Glutamatergic neuron (in vitro differentiated cells): ENCODE results near the gene TREM2. TPM values are rescaled to one million over a fixed set of nuclear protein-coding genes. Genes with fewer than 3 reads are reported as not detected.

ENCODE experiments used
- DNase-seq: peaks from one replicate; pipeline ENCODE4 v3.0.0; 2022
- H3K27ac Mint-ChIP-seq: one replicate; pipeline ENCODE4 v1.8.0; 2020; ENCODE audit warnings: mild to moderate bottlenecking, mixed read lengths, inconsistent platforms; ENCODE audit not compliant: unreplicated experiment
- H3K27me3 Mint-ChIP-seq: one replicate; pipeline ENCODE4 v1.8.0; 2020; ENCODE audit warnings: mild to moderate bottlenecking, moderate library complexity, mixed read lengths, inconsistent platforms; ENCODE audit not compliant: unreplicated experiment
- H3K36me3 Mint-ChIP-seq: one replicate; pipeline ENCODE4 v1.8.0; 2020; ENCODE audit warnings: mild to moderate bottlenecking, mixed read lengths, inconsistent platforms; ENCODE audit not compliant: unreplicated experiment
- H3K4me1 Mint-ChIP-seq: one replicate; pipeline ENCODE4 v1.8.0; 2020; ENCODE audit warnings: mild to moderate bottlenecking, low read depth, mixed read lengths, inconsistent platforms; ENCODE audit not compliant: unreplicated experiment
- H3K4me3 Mint-ChIP-seq: one replicate; pipeline ENCODE4 v1.8.0; 2020; ENCODE audit warnings: mild to moderate bottlenecking, mixed read lengths, inconsistent platforms; ENCODE audit not compliant: unreplicated experiment
- H3K9me3 Mint-ChIP-seq: one replicate; pipeline ENCODE4 v1.8.0; 2020; ENCODE audit warnings: mild to moderate bottlenecking, moderate library complexity, mixed read lengths, inconsistent platforms; ENCODE audit not compliant: unreplicated experiment
- CTCF ChIP-seq: fragments of 200-600 bp; sonication (generic); IDR thresholded peaks from one replicate; pipeline ENCODE4 v1.5.0; 2021; ENCODE audit not compliant: partially characterized antibody, unreplicated experiment
- long read RNA-seq: library from polyadenylated mRNA; unstranded; transcript quantifications from one replicate; pipeline ENCODE4 v2.0.0, GENCODE V29; 2020; ENCODE audit not compliant: unreplicated experiment
- total RNA-seq: library from RNA; stranded (reverse); fragmentation: NEBNext Ultra II Directional; extraction: Animal tissue kit (Norgen Biotek cat#: 25700); gene quantifications from one replicate; pipeline ENCODE4 v1.2.1, GENCODE V29; 2021; ENCODE audit not compliant: unreplicated experiment

The TREM2 gene
- not detected for total RNA-seq
- long read RNA-seq, result 0 reads

DNA sequence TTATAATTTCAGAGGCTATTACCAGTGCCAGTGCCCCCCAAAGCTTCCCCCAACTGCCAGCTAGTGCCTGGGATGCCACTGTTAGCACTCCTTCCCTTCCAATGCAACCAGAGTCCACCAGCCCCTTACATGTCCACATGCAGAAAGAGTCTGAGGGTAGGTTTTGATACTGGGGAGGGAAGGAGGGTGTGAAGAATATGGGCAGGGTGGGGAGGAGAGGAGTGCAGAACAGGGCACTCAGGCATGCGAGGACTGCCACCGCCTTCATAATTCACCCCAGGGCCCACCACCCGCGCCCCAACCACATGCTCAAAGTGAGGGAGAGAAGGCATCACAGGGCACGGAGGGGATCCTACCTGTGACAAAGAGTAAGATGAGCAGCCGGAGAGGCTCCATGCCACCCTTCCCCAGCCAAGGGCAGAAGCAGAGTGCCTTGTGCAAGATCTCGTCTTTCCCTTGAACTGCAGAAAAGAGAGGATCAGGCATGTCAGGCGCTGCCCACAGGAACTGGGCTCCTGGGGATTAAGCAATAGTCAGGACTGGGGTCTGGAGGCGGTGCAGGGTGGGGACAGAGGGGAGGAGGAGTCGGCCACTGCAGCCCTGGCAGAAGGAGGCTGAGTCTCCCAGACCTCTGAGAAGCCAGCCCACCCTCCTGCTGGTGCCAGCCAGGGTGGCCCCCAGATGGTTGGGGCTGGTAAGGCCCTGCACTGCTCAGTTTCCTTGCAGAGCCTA, at the start of gene TREM2:
Gene TREM2, minus strand, starts transcription at position 430 of the 732 bp plus-strand sequence. Its CDS starts 34 bp downstream, at position 396.
- Mint-ChIP-seq H3K9me3 (peaks cover 3% of the 10 kb centered on the region), H3K27ac (no peak within 1 kb of the TSS), H3K4me1 (no peaks in the 10 kb centered on the region), H3K27me3 (peaks cover 4% of the 10 kb centered on the region), H3K36me3 (no peaks in the 10 kb centered on the region), H3K4me3 (no peak within 1 kb of the TSS)
- no peak for TF ChIP-seq CTCF
- DNase-seq, result no peak

GRCh38 chr6:41209547-41210320, 46.8 kb upstream of the TREM2 start:
- no peaks in the 10 kb centered on the region for H3K4me1 Mint-ChIP-seq
- H3K4me3 Mint-ChIP-seq, result no peak overlapping the region
- H3K27me3 Mint-ChIP-seq, result no peaks in the 10 kb centered on the region
- H3K9me3 Mint-ChIP-seq, result peaks cover 4% of the 10 kb centered on the region
- no peak for TF ChIP-seq CTCF
- H3K27ac Mint-ChIP-seq, result no peak overlapping the region
- peaks cover 13% of the 10 kb centered on the region for H3K36me3 Mint-ChIP-seq
- no peak for DNase-seq

DNA sequence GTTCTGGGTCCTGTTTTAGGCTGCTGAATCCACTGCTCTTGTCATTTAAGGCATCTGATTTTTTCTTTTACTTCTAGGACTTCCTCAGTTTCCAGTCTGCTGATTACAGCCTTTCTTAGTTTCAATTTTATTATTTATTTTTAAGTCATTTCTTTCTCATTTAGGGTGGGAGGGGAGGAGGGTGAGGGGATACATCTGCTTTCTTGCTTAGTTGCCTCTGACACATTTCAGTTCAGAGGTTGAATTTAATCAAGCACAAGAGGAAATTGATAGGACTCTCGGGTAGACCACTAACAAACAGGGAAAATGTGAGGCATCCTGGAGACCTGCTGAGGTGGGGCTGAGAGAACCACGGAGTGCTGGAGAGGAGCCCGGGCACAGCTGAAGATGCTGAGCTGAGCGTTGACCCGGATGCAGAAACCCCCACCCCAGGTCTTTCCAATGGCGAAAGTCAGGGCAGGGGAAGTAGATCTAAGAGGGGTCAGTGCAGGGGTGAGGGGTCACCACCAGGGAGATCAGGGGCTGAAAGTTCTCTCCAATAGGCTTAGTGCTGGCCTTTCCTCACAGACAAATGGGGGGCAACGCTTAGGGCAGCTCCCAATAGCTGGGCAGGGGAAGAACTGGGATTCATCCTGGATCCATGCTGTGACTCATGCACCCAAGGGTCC, 45.7 kb upstream of the TREM2 start:
- Mint-ChIP-seq H3K27me3 (no peaks in the 10 kb centered on the region), H3K27ac (no peak overlapping the region), H3K36me3 (peaks cover 9% of the 10 kb centered on the region), H3K4me3 (no peak overlapping the region), H3K4me1 (no peaks in the 10 kb centered on the region), H3K9me3 (peaks cover 1% of the 10 kb centered on the region)
- DNase-seq, result no peak
- no peak for TF ChIP-seq CTCF

DNA sequence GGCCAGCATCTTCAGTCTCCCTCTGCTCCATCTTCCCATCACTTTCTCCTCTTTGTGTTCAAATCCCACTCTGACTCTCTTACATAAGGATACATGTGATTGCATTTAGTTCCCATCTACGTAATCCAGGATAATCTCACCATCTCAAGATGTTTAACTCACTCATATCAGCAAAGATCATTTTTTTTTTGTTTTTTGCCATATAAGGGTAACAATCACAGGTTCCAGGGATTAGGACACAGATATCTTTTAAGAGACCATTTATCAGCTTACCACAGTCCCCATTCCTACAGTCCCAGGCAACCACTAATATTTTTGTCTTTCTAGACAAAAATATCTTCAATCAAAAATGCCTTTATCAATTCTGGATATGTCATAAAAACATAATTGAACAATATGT, 41.2 kb upstream of the TREM2 start:
- H3K9me3 Mint-ChIP-seq, result peaks cover 3% of the 10 kb centered on the region
- H3K4me1 Mint-ChIP-seq, result no peaks in the 10 kb centered on the region
- no peak overlapping the region for H3K27ac Mint-ChIP-seq
- DNase-seq, result no peak
- no peak for TF ChIP-seq CTCF
- no peak overlapping the region for H3K4me3 Mint-ChIP-seq
- H3K27me3 Mint-ChIP-seq, result no peaks in the 10 kb centered on the region
- H3K36me3 Mint-ChIP-seq, result peaks cover 9% of the 10 kb centered on the region
